ENCODE measurements around the gene ITGB3. TPM values are rescaled to one million over a fixed set of nuclear protein-coding genes. Genes with fewer than 3 reads are reported as not detected.
A peak's percentile ranks its signal among the peaks of the same experiment; 100 is the strongest.

Gene ITGB3
- total and polyA plus RNA-seq, 9 of the 15 experiments (the other 6 are each of a cell fraction or from before 2014, with no cell fraction given), result 0.08 to 2.6 (median 0.62) TPM; not detected in 1

- TF ChIP-seq REST (IDR thresholded peaks at IDR 0.05; ENCODE audit: borderline replicate concordance) (peak; percentile 55; the same call in 1 of the 2 replicates), REST (CRISPR knock-in tag; IDR thresholded peaks at IDR 0.05; ENCODE audit: low read depth) (no peak), FOS (IDR thresholded peaks at IDR 0.05; ENCODE audit: extremely low read depth, insufficient read length) (peak; percentile 77), ELK3 (CRISPR knock-in tag; IDR thresholded peaks at IDR 0.05) (no peak), DACH1 (IDR thresholded peaks at IDR 0.05; ENCODE audit: partially characterized antibody) (peak; percentile 59), ARID3A (IDR thresholded peaks at IDR 0.05; ENCODE audit: borderline replicate concordance, low read depth, low read length) (peak; percentile 23; the same call in 1 of the 2 replicates), MIER1 (IDR thresholded peaks at IDR 0.05; ENCODE audit: low read depth) (no peak), CEBPZ (IDR thresholded peaks at IDR 0.05; ENCODE audit: borderline replicate concordance, low read depth, low read length) (no peak), ZFP1 (CRISPR knock-in tag; IDR thresholded peaks at IDR 0.05) (0 out of 2 replicates have a peak, but pooled peaks have one; percentile 17), TEAD4 (IDR thresholded peaks at IDR 0.05; ENCODE audit: low read length) (peak; percentile 85), TEAD4 (CRISPR knock-in tag; IDR thresholded peaks at IDR 0.05; ENCODE audit: borderline replicate concordance) (no peak)
Observed at GRCh38 chr17:47265983-47266541, 12.4 kb downstream of the ITGB3 start (continued).
